Measurements from ENCODE around the gene VAV3.

DNA sequence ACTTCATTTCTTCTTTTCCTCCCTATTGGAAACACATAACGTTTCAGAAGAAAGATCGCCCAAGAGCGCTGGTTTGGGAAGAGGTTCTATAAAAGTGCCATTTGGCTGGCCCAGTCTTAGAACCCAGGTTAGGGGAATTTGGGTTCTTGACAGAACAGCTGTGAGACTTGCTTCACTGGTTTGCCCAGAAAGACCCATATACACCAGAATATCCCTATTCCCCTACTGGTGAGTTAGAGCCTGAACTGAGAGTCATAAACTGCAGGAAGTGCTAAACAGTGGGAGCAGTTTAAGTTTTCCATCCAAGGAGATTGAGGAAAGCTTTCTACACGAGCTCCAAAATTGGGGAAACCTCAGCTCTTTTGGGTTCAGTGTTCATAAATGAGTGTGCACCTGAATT, 275.2 kb downstream of the VAV3 start:
- TF ChIP-seq, protein P1, sequence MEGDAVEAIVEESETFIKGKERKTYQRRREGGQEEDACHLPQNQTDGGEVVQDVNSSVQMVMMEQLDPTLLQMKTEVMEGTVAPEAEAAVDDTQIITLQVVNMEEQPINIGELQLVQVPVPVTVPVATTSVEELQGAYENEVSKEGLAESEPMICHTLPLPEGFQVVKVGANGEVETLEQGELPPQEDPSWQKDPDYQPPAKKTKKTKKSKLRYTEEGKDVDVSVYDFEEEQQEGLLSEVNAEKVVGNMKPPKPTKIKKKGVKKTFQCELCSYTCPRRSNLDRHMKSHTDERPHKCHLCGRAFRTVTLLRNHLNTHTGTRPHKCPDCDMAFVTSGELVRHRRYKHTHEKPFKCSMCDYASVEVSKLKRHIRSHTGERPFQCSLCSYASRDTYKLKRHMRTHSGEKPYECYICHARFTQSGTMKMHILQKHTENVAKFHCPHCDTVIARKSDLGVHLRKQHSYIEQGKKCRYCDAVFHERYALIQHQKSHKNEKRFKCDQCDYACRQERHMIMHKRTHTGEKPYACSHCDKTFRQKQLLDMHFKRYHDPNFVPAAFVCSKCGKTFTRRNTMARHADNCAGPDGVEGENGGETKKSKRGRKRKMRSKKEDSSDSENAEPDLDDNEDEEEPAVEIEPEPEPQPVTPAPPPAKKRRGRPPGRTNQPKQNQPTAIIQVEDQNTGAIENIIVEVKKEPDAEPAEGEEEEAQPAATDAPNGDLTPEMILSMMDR (optimal IDR thresholded peaks at IDR 0.05 in 1 of 3, IDR thresholded peaks at IDR 0.05 in 1 of 3, conservative IDR thresholded peaks at IDR 0.05 in 1 of 3; ENCODE audit: extremely low read depth in 1 of 3, insufficient read depth in 2 of 3, low read length in 3 of 3): peak in 1 of 3 experiments; percentile 31
- TF ChIP-seq EZH2 (IDR thresholded peaks at IDR 0.05; ENCODE audit: low read length): no peak
